IPS-18c (cell line): Measurements from ENCODE around the gene PLPPR1.

ENCODE experiments used
- H3K4me3 ChIP-seq: 2 replicates; pipeline ENCODE4 v1.7.0; 2013; ENCODE audit warnings: low read depth, mild to moderate bottlenecking, low read length, moderate library complexity; ENCODE audit not compliant: insufficient read depth
- H3K9me3 ChIP-seq: one replicate; pipeline ENCODE4 v1.6.1; 2013; ENCODE audit warnings: mild to moderate bottlenecking, low read length, moderate library complexity; ENCODE audit not compliant: control insufficient read depth, insufficient read depth

PLPPR1 gene

GRCh38 chr9:101148344-101148743 is 119.8 kb downstream of the PLPPR1 start:
- H3K4me3 ChIP-seq: no peak overlapping the region
- H3K9me3 ChIP-seq: no peaks in the 10 kb centered on the region

GRCh38 chr9:101158361-101158760 is 129.8 kb downstream of the PLPPR1 start:
- Histone ChIP-seq H3K4me3 (no peak overlapping the region), H3K9me3 (no peaks in the 10 kb centered on the region)

GRCh38 chr9:101162231-101162630 is 133.7 kb downstream of the PLPPR1 start:
- H3K4me3 ChIP-seq: no peak overlapping the region

GRCh38 chr9:101165131-101165530 is 136.6 kb downstream of the PLPPR1 start:
- Histone ChIP-seq H3K9me3 (no peaks in the 10 kb centered on the region), H3K4me3 (no peak overlapping the region)

More at GRCh38 chr9:101162231-101162630, 133.7 kb downstream of the PLPPR1 start:
- H3K9me3 ChIP-seq: no peaks in the 10 kb centered on the region

- no peaks in the 10 kb centered on the region for H3K9me3 ChIP-seq
- no peak overlapping the region for H3K4me3 ChIP-seq
Observed at GRCh38 chr9:101167490-101168134, 139.1 kb downstream of the PLPPR1 start.

- H3K4me3 ChIP-seq: no peak overlapping the region
- no peaks in the 10 kb centered on the region for H3K9me3 ChIP-seq
Observed at GRCh38 chr9:101172616-101173015, 144.1 kb downstream of the PLPPR1 start.

GRCh38 chr9:101173907-101174306 is 145.4 kb downstream of the PLPPR1 start:
- Histone ChIP-seq H3K4me3 (no peak overlapping the region; the same call in 1 of the 2 replicates), H3K9me3 (no peaks in the 10 kb centered on the region)

- Histone ChIP-seq H3K4me3 (no peak overlapping the region), H3K9me3 (no peaks in the 10 kb centered on the region)
Observed at GRCh38 chr9:101176384-101176783, 147.9 kb downstream of the PLPPR1 start.

GRCh38 chr9:101184813-101185278 is 156.3 kb downstream of the PLPPR1 start:
- Histone ChIP-seq H3K9me3 (no peaks in the 10 kb centered on the region), H3K4me3 (no peak overlapping the region)

- Histone ChIP-seq H3K4me3 (no peak overlapping the region), H3K9me3 (no peaks in the 10 kb centered on the region)
Observed at GRCh38 chr9:101191723-101192122, 163.2 kb downstream of the PLPPR1 start.

- H3K9me3 ChIP-seq: no peaks in the 10 kb centered on the region
- no peak overlapping the region for H3K4me3 ChIP-seq
Observed at GRCh38 chr9:101197026-101197425, 168.5 kb downstream of the PLPPR1 start.

- Histone ChIP-seq H3K4me3 (no peak overlapping the region), H3K9me3 (no peaks in the 10 kb centered on the region)
Observed at GRCh38 chr9:101200852-101201251, 172.3 kb downstream of the PLPPR1 start.

GRCh38 chr9:101201630-101202029 is 173.1 kb downstream of the PLPPR1 start:
- Histone ChIP-seq H3K9me3 (no peaks in the 10 kb centered on the region), H3K4me3 (no peak overlapping the region)

GRCh38 chr9:101209670-101210069 is 181.1 kb downstream of the PLPPR1 start:
- H3K9me3 ChIP-seq: no peaks in the 10 kb centered on the region

GRCh38 chr9:101212661-101213060 is 184.1 kb downstream of the PLPPR1 start:
- Histone ChIP-seq H3K9me3 (no peaks in the 10 kb centered on the region), H3K4me3 (no peak overlapping the region)

More at GRCh38 chr9:101209670-101210069, 181.1 kb downstream of the PLPPR1 start:
- H3K4me3 ChIP-seq: no peak overlapping the region

- Histone ChIP-seq H3K9me3 (no peaks in the 10 kb centered on the region), H3K4me3 (no peak overlapping the region)
Observed at GRCh38 chr9:101219030-101219429, 190.5 kb downstream of the PLPPR1 start.

- H3K4me3 ChIP-seq: no peak overlapping the region
Observed at GRCh38 chr9:101220341-101220740, 191.8 kb downstream of the PLPPR1 start.

GRCh38 chr9:101225271-101225670 is 196.7 kb downstream of the PLPPR1 start:
- no peak overlapping the region for H3K4me3 ChIP-seq
- H3K9me3 ChIP-seq: no peaks in the 10 kb centered on the region

More at GRCh38 chr9:101220341-101220740, 191.8 kb downstream of the PLPPR1 start:
- no peaks in the 10 kb centered on the region for H3K9me3 ChIP-seq

- Histone ChIP-seq H3K4me3 (no peak overlapping the region), H3K9me3 (no peaks in the 10 kb centered on the region)
Observed at GRCh38 chr9:101226161-101226560, 197.6 kb downstream of the PLPPR1 start.
